A549 (cell line): Measurements from ENCODE around the gene RAPGEF2.

ENCODE experiments used
- CEBPB ChIP-seq, 2 experiments: fragments of >200 bp in 1 of 2; sonication (Bioruptor Twin) in 1 of 2; formaldehyde crosslinking in 1 of 2; IDR thresholded peaks; 2 replicates each; pipeline ENCODE4 v1.6.1; 2012 to 2016
- CHD2 ChIP-seq: fragments of 150-350 bp; IDR thresholded peaks from 2 replicates; pipeline ENCODE4 v1.6.1; 2014; ENCODE audit warnings: low read length; ENCODE audit not compliant: partially characterized antibody
- CTCF ChIP-seq: fragments of >200 bp; sonication (Bioruptor Twin); formaldehyde crosslinking; IDR thresholded peaks from 3 replicates; pipeline ENCODE4 v1.5.1; 2016
- E2F6 ChIP-seq: IDR thresholded peaks from 2 replicates; pipeline ENCODE4 v1.6.1; 2012; ENCODE audit warnings: low read depth, borderline replicate concordance
- GATA3 ChIP-seq: IDR thresholded peaks from 2 replicates; pipeline ENCODE4 v1.6.1; 2012; ENCODE audit warnings: borderline replicate concordance
- PBX3 ChIP-seq: IDR thresholded peaks from 2 replicates; pipeline ENCODE4 v1.6.1; 2012
- POLR2A ChIP-seq: IDR thresholded peaks from 2 replicates; pipeline ENCODE4 v1.6.1; 2012; ENCODE audit warnings: mild to moderate bottlenecking, low read length
- TF ChIP-seq, protein P1 (sequence below): fragments of 150-350 bp; IDR thresholded peaks from 2 replicates; pipeline ENCODE4 v1.6.1; 2014; ENCODE audit warnings: low read depth, mild to moderate bottlenecking, low read length

DNA sequence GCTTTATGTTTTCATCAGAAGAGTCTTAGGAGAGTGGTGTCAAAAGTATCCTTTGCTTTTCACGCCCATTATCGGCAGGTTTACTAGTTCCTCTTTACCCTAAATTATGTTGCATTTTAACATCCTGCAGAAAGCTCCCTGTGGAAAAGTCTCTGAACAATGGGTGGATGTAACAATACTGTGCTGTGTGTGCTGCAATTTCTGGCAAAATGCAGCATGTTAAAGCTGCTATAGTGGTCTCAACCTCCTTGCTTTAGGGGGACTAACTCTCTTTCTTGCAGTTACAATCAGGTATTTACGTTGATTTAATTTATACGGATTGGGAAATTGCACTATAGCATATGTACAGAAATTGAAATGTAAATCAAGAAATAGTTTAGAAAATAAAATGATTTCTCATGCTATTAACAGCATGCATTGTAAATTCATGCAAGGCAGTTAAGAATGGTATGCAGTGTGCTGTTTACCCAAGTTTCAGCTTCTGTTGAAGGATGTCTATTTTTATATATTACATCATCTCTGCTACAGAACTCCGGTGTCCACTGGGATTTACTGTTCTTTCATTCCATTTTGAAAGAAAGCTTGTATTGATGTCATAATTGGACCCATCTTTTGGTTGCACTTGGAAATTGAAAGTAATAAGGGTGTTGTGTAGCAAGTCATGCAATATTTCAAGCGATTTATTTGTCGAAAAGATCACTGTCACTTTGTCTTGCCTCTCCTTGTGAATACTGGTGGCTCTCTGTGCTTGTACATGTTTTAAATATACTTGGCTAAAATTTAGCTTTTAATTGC lies 145.7 kb downstream of the RAPGEF2 start:
- TF ChIP-seq, protein P1, sequence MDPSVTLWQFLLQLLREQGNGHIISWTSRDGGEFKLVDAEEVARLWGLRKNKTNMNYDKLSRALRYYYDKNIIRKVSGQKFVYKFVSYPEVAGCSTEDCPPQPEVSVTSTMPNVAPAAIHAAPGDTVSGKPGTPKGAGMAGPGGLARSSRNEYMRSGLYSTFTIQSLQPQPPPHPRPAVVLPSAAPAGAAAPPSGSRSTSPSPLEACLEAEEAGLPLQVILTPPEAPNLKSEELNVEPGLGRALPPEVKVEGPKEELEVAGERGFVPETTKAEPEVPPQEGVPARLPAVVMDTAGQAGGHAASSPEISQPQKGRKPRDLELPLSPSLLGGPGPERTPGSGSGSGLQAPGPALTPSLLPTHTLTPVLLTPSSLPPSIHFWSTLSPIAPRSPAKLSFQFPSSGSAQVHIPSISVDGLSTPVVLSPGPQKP = no peak
- TF ChIP-seq CTCF = no peak
- TF ChIP-seq GATA3 = no peak
- TF ChIP-seq E2F6 = no peak
- no peak for TF ChIP-seq CEBPB (IDR thresholded peaks at IDR 0.05)
- TF ChIP-seq CHD2 = no peak
- no peak for TF ChIP-seq POLR2A
- no peak for TF ChIP-seq PBX3
